ENCODE data around the gene MISP3. TPM values are rescaled to one million over a fixed set of nuclear protein-coding genes. Genes with fewer than 3 reads are reported as not detected.

MISP3 gene
- polyA plus RNA-seq, 1 donor from 2014 or later = 8.2 TPM

DNA sequence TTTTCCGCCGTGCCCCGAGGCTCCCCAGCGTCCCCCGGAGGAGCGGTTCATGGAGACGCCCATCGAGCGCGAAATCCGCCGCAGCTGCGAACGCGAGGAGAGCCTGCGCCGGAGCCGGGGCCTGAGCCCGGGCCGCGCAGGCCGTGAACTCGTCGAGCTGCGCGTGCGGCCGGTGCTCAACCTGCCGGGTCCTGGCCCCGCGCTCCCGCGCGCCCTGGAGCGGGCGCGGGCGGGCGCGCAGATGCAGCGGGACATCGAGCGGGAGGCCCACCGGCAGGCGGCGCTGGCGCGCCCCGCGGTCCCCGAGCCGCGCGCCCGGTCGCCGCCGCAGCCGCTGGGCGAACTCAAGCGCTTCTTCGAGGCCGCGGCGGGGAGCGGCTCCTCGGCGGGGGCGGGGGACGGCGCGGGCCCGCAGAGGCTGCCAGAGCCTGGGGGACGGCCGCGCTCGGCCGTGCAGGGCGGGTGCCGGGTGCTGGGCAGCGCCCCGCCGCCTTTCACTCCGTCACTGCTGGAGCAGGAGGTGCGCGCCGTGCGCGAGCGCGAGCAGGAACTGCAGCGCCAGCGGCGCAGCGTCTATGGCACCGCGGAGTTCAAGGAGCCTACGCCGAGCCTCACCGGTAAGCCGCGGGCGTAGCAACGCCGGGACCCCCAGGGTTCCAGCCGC, 807 bp downstream of the MISP3 start:
- Histone ChIP-seq H3K36me3 (ENCODE audit: insufficient read depth, low read length) (no peaks in the 10 kb centered on the region), H3F3A (ENCODE audit: insufficient read depth, low read length, poor library complexity, severe bottlenecking) (no peaks in the 10 kb centered on the region), H3K27ac (ENCODE audit: low read length) (peak overlapping the region; percentile 53), H3K9me2 (ENCODE audit: insufficient read depth, low read length) (no peaks in the 10 kb centered on the region), H3K79me2 (replicated peaks; ENCODE audit: insufficient read depth, low read length) (no peaks in the 10 kb centered on the region), H3K4me3 (ENCODE audit: low read length) (peak overlapping the region; percentile 87), H3K27me3 (ENCODE audit: insufficient read depth, low read depth, low read length) (peaks cover 15% of the 10 kb centered on the region), H3K9me3 (ENCODE audit: low read length) (no peaks in the 10 kb centered on the region), H3K4me2 (ENCODE audit: low read length) (peak overlapping the region; percentile 84), H2AFZ (ENCODE audit: low read depth, low read length) (peak overlapping the region; percentile 60), H4K20me1 (ENCODE audit: insufficient read depth) (no peaks in the 10 kb centered on the region), H3K9ac (ENCODE audit: low read length) (peak overlapping the region; percentile 69)
- TF ChIP-seq MXI1 (conservative IDR thresholded peaks at IDR 0.05; ENCODE audit: poor library complexity, severe bottlenecking) (peak; percentile 69), POLR2AphosphoS5 (IDR thresholded peaks at IDR 0.05) (peak; percentile 22), RAD21 (conservative IDR thresholded peaks at IDR 0.05) (no peak), CTCF (IDR thresholded peaks at IDR 0.05; ENCODE audit: poor library complexity, severe bottlenecking) (peak; percentile 84), EZH2 (IDR thresholded peaks at IDR 0.05; ENCODE audit: borderline replicate concordance, insufficient read depth, low read length, poor library complexity, severe bottlenecking) (no peak), REST (IDR thresholded peaks at IDR 0.05; ENCODE audit: borderline replicate concordance) (peak; percentile 16), SMC3 (conservative IDR thresholded peaks at IDR 0.05; ENCODE audit: poor library complexity) (peak; percentile 65), EP300 (conservative IDR thresholded peaks at IDR 0.05; ENCODE audit: poor library complexity, severe bottlenecking) (no peak), TAF1 (IDR thresholded peaks at IDR 0.05; ENCODE audit: low read depth) (peak; percentile 36)

DNA sequence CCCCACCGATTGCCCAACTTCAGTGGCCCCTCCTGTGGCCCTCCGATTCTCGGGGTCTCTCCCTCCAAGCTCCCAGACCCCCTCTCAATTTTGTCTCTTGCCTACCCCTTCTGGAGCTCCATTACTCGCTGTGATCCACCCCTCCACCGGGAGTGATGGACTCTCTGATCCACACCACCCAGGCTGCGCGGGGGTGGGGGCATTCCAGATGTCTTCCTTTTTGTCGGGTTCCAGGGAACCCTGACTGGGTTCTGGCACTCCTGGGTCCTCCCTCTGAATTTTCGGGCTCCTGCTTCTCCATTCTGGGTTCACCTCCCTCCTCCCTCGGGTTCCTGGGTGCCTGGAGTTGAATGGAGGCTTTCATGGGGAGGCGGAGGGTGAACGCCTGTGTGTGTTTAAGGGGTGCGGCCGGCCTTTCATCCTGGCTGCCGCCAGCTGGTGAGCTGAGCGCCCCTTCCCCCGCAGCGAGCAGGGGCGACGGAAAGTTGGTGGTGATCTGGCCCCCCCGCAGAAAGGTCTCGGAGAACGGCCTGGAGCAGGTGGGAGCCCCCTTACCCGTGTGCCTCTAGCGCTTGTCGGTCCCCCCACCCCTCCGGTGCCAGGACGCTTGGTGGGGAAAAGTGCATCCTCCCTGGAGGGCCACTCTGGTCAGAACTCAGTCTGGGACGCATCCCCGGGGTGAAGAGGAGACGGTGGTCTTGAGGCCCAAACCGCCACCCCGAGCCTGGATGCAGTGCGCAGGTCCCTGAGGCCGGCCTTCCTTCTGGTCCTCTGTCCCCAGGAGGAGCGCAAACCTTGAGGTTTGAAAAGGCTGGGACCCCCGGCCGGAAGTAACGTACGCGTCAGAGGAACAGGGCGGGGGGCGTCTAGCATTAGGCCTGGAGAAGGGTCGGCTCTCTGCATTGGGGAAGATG, 1.6 kb downstream of the MISP3 start:
- Histone ChIP-seq H3K27ac (ENCODE audit: low read length) (peak overlapping the region; percentile 53), H4K20me1 (ENCODE audit: insufficient read depth) (no peaks in the 10 kb centered on the region), H3K9ac (ENCODE audit: low read length) (peak overlapping the region; percentile 69), H3K4me3 (ENCODE audit: low read length) (peak overlapping the region; percentile 87), H3K79me2 (replicated peaks; ENCODE audit: insufficient read depth, low read length) (no peaks in the 10 kb centered on the region), H3K27me3 (ENCODE audit: insufficient read depth, low read depth, low read length) (peaks cover 15% of the 10 kb centered on the region), H3K36me3 (ENCODE audit: insufficient read depth, low read length) (no peaks in the 10 kb centered on the region), H2AFZ (ENCODE audit: low read depth, low read length) (peak overlapping the region; percentile 60), H3K9me3 (ENCODE audit: low read length) (no peaks in the 10 kb centered on the region), H3K4me2 (ENCODE audit: low read length) (peak overlapping the region; percentile 84), H3F3A (ENCODE audit: insufficient read depth, low read length, poor library complexity, severe bottlenecking) (no peaks in the 10 kb centered on the region), H3K9me2 (ENCODE audit: insufficient read depth, low read length) (no peaks in the 10 kb centered on the region)
- TF ChIP-seq REST (IDR thresholded peaks at IDR 0.05; ENCODE audit: borderline replicate concordance) (no peak), MXI1 (conservative IDR thresholded peaks at IDR 0.05; ENCODE audit: poor library complexity, severe bottlenecking) (no peak), TAF1 (IDR thresholded peaks at IDR 0.05; ENCODE audit: low read depth) (no peak), CTCF (IDR thresholded peaks at IDR 0.05; ENCODE audit: poor library complexity, severe bottlenecking) (no peak)

Data from neural cell (in vitro differentiated cells).